Measurements from ENCODE around the gene CNGA4.
"Not testable (repeated sequence)": the region's sequence is repeated elsewhere in the genome, so short reads cannot be mapped to it uniquely, and the experiment has no call there.

Gene CNGA4

DNA sequence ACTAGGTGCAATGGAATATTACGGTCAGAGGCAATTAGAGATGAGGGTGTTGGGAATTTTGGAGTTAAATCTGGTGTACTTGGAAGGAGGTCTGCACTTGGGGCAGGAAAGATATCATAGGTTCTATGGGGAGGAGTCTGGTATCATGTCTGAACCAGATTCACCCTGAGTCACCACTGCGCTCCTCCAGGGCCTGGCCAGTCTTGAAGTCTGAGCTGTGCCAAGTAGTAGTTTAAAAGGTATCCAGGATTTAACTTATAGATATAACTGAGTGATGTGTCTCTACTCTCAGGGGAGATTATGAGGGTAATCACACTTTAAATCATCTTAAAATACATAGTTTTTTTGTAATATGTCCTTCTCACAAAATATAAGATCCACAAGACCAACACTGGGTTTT, 6.6 kb downstream of the CNGA4 start:
- Histone ChIP-seq H3K27me3 (ENCODE audit: insufficient read depth, low read length) (no peaks in the 10 kb centered on the region), H3K4me3 (ENCODE audit: low read depth, low read length, poor library complexity, severe bottlenecking) (no peak overlapping the region), H2AFZ (ENCODE audit: low read length) (no peak overlapping the region), H3K4me1 (ENCODE audit: insufficient read depth, low read length, severe bottlenecking) (no peaks in the 10 kb centered on the region), H3F3A (ENCODE audit: insufficient read depth, low read length) (no peaks in the 10 kb centered on the region), H3K9ac (ENCODE audit: low read length) (no peak overlapping the region), H3K9me2 (ENCODE audit: low read depth, low read length) (no peaks in the 10 kb centered on the region), H3K79me2 (ENCODE audit: insufficient read depth, low read length) (no peaks in the 10 kb centered on the region), H4K20me1 (ENCODE audit: insufficient read depth, low read length) (no peaks in the 10 kb centered on the region), H3K4me2 (ENCODE audit: low read length) (no peak overlapping the region), H3K36me3 (ENCODE audit: insufficient read depth, low read length) (no peaks in the 10 kb centered on the region), H3K9me3 (ENCODE audit: low read length) (no peaks in the 10 kb centered on the region), H3K27ac (ENCODE audit: low read depth, low read length, poor library complexity, severe bottlenecking) (no peak overlapping the region)
- no peak for TF ChIP-seq CTCF (IDR thresholded peaks at IDR 0.05; ENCODE audit: low read length)
- TF ChIP-seq EZH2 (IDR thresholded peaks at IDR 0.05; ENCODE audit: borderline replicate concordance, low read length), result no peak

GRCh38 chr11:6248248-6248647, 9.4 kb downstream of the CNGA4 start:
- no peak overlapping the region for H3K4me2 ChIP-seq (ENCODE audit: low read length)
- TF ChIP-seq CTCF (IDR thresholded peaks at IDR 0.05; ENCODE audit: low read length) (no peak), EZH2 (IDR thresholded peaks at IDR 0.05; ENCODE audit: borderline replicate concordance, low read length) (no peak)
- no peaks in the 10 kb centered on the region for H4K20me1 ChIP-seq (ENCODE audit: insufficient read depth, low read length)
- H3K9ac ChIP-seq (ENCODE audit: low read length), result no peak overlapping the region
- H3F3A ChIP-seq (ENCODE audit: insufficient read depth, low read length), result no peaks in the 10 kb centered on the region
- no peak overlapping the region for H3K4me3 ChIP-seq (ENCODE audit: low read depth, low read length, poor library complexity, severe bottlenecking)
- no peaks in the 10 kb centered on the region for H3K27me3 ChIP-seq (ENCODE audit: insufficient read depth, low read length)
- H3K79me2 ChIP-seq (ENCODE audit: insufficient read depth, low read length), result no peaks in the 10 kb centered on the region
- H3K36me3 ChIP-seq (ENCODE audit: insufficient read depth, low read length), result no peaks in the 10 kb centered on the region
- H3K9me2 ChIP-seq (ENCODE audit: low read depth, low read length), result no peaks in the 10 kb centered on the region
- H3K4me1 ChIP-seq (ENCODE audit: insufficient read depth, low read length, severe bottlenecking), result no peaks in the 10 kb centered on the region
- H3K9me3 ChIP-seq (ENCODE audit: low read length), result no peaks in the 10 kb centered on the region
- H2AFZ ChIP-seq (ENCODE audit: low read length), result no peak overlapping the region
- no peak overlapping the region for H3K27ac ChIP-seq (ENCODE audit: low read depth, low read length, poor library complexity, severe bottlenecking)

DNA sequence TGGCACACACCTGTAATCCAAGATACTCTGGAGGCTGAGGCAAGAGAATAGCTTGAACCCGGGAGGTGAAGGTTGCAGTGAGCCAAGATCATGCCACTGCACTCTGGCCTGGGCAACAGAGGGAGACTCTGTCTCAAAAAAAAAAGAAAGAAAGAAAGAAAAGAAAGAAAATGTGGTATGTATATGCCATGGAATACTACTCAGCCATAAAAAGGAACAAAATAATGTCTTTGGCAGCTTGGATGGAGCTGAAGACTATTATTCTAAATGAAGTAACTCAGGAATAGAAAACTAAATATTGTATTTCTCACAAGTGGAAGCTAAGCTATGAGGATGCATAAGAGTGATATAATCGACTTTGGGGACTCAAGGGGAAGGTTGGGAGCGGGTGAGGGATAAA, 10.0 kb downstream of the CNGA4 start:
- not testable (repeated sequence) for H3K4me2 ChIP-seq (ENCODE audit: low read length); H3K79me2 ChIP-seq (ENCODE audit: insufficient read depth, low read length); H3K36me3 ChIP-seq (ENCODE audit: insufficient read depth, low read length); H3K9ac ChIP-seq (ENCODE audit: low read length); H3K4me1 ChIP-seq (ENCODE audit: insufficient read depth, low read length, severe bottlenecking); H2AFZ ChIP-seq (ENCODE audit: low read length); H3K27ac ChIP-seq (ENCODE audit: low read depth, low read length, poor library complexity, severe bottlenecking); H3K4me3 ChIP-seq (ENCODE audit: low read depth, low read length, poor library complexity, severe bottlenecking); H3K9me3 ChIP-seq (ENCODE audit: low read length); H3K9me2 ChIP-seq (ENCODE audit: low read depth, low read length); H3F3A ChIP-seq (ENCODE audit: insufficient read depth, low read length); H3K27me3 ChIP-seq (ENCODE audit: insufficient read depth, low read length); H4K20me1 ChIP-seq (ENCODE audit: insufficient read depth, low read length)

DNA sequence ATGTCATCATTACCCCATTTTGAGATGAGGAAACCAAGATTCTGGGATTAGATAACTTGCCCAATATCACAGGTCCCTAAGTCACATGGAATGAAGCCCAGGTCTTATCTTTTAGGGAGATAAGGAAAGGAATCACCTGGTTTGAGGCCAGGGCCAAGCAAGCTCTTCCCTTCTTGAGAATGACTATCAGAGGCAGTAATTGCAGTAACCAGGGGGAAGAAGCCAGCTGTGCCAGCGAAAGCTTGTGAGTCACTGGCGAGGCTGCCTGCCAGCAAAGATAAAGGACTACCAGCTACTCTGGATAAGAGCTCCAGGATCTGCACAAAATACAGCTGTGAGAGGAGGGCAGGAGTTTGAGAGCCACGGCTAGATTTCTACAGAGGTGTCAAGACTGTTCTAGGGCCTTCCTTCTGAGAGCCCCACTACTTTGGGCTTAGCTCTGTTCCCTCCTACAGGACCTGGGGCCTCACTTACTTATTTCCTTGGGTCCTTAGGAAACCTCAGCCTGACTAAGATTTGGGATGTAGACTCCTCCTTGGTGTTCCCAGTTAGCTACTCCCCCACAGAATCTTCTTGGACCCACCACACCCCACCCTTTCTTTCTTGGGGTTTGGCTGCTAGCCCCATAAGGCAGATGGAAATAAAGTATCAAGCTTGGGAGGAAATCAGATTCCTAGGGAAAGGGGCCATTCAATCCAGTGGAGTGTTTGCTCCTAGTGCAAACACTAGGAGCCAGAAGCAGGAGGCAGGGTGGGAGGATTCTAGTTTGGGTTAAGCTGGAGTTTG, 11.1 kb downstream of the CNGA4 start:
- H3K27ac ChIP-seq (ENCODE audit: low read depth, low read length, poor library complexity, severe bottlenecking), result no peak overlapping the region
- no peaks in the 10 kb centered on the region for H4K20me1 ChIP-seq (ENCODE audit: insufficient read depth, low read length)
- no peak overlapping the region for H3K9ac ChIP-seq (ENCODE audit: low read length)
- no peak overlapping the region for H2AFZ ChIP-seq (ENCODE audit: low read length)
- no peaks in the 10 kb centered on the region for H3K79me2 ChIP-seq (ENCODE audit: insufficient read depth, low read length)
- no peaks in the 10 kb centered on the region for H3K36me3 ChIP-seq (ENCODE audit: insufficient read depth, low read length)
- TF ChIP-seq CTCF (IDR thresholded peaks at IDR 0.05; ENCODE audit: low read length) (no peak), EZH2 (IDR thresholded peaks at IDR 0.05; ENCODE audit: borderline replicate concordance, low read length) (no peak)
- H3K4me3 ChIP-seq (ENCODE audit: low read depth, low read length, poor library complexity, severe bottlenecking), result no peak overlapping the region
- H3K4me1 ChIP-seq (ENCODE audit: insufficient read depth, low read length, severe bottlenecking), result no peaks in the 10 kb centered on the region
- H3K4me2 ChIP-seq (ENCODE audit: low read length), result no peak overlapping the region
- H3K9me3 ChIP-seq (ENCODE audit: low read length), result no peaks in the 10 kb centered on the region
- no peaks in the 10 kb centered on the region for H3F3A ChIP-seq (ENCODE audit: insufficient read depth, low read length)
- H3K27me3 ChIP-seq (ENCODE audit: insufficient read depth, low read length), result no peaks in the 10 kb centered on the region
- H3K9me2 ChIP-seq (ENCODE audit: low read depth, low read length), result no peaks in the 10 kb centered on the region

All from OCI-LY1 (cell line).